Chondrocyte (in vitro differentiated cells): ENCODE results near the gene NKX2-3. TPM values are rescaled to one million over a fixed set of nuclear protein-coding genes. Genes with fewer than 3 reads are reported as not detected.

Experiments used
- DNase-seq: peaks from one replicate; pipeline ENCODE4 v3.0.0; 2021; ENCODE audit warnings: mixed read lengths, low spot score
- H3K27ac Mint-ChIP-seq: one replicate; pipeline ENCODE4 v1.8.0; 2021; ENCODE audit warnings: mild to moderate bottlenecking, moderate library complexity, mixed read lengths; ENCODE audit not compliant: unreplicated experiment
- H3K27me3 Mint-ChIP-seq: 2 replicates; pipeline ENCODE4 v1.8.0; 2021; ENCODE audit warnings: low read depth, mixed read lengths
- H3K36me3 Mint-ChIP-seq: 2 replicates; pipeline ENCODE4 v1.8.0; 2021; ENCODE audit warnings: low read depth, mixed read lengths
- H3K4me1 Mint-ChIP-seq: 2 replicates; pipeline ENCODE4 v1.8.0; 2021; ENCODE audit warnings: low read depth, mild to moderate bottlenecking, mixed read lengths
- H3K4me3 Mint-ChIP-seq: one replicate; pipeline ENCODE4 v1.8.0; 2021; ENCODE audit warnings: mild to moderate bottlenecking, moderate library complexity, mixed read lengths; ENCODE audit not compliant: unreplicated experiment
- H3K9me3 Mint-ChIP-seq: 2 replicates; pipeline ENCODE4 v1.8.0; 2021; ENCODE audit warnings: low read depth, mixed read lengths
- total RNA-seq: library from RNA; stranded (reverse); gene quantifications from 3 replicates; pipeline ENCODE4 v1.2.1, GENCODE V29; 2021
- TF ChIP-seq, protein P1 (sequence below): fragments of 200-600 bp; sonication (generic); IDR thresholded peaks from 2 replicates; pipeline ENCODE4 v1.5.0; 2021; ENCODE audit warnings: antibody characterized with exemption, mild to moderate bottlenecking, moderate library complexity

NKX2-3 gene
- total RNA-seq, 1 donor from 2014 or later: not detected

DNA sequence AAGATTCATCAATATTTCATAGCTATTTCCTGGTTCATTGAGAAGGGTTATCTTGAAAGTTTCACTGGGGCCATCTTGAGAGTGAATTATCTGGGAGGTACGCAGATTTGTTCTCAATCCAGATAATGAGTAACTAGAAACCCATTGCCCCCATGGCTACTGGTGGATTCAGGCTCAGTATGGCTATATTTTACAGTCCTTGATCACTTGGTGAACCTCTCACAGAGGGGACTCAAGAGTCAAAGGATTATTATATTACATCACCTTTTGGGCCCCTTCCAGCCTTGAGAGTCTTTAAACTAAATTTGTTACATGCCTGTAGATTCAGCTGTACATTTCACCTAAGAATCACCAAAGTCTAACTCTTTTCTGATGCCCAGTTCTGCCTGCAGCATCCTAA, 11.6 kb downstream of the NKX2-3 start:
- Mint-ChIP-seq H3K4me1 (no peaks in the 10 kb centered on the region), H3K36me3 (no peaks in the 10 kb centered on the region), H3K4me3 (no peak overlapping the region), H3K27ac (no peak overlapping the region), H3K9me3 (no peaks in the 10 kb centered on the region), H3K27me3 (peaks cover 83% of the 10 kb centered on the region)
- TF ChIP-seq, protein P1, sequence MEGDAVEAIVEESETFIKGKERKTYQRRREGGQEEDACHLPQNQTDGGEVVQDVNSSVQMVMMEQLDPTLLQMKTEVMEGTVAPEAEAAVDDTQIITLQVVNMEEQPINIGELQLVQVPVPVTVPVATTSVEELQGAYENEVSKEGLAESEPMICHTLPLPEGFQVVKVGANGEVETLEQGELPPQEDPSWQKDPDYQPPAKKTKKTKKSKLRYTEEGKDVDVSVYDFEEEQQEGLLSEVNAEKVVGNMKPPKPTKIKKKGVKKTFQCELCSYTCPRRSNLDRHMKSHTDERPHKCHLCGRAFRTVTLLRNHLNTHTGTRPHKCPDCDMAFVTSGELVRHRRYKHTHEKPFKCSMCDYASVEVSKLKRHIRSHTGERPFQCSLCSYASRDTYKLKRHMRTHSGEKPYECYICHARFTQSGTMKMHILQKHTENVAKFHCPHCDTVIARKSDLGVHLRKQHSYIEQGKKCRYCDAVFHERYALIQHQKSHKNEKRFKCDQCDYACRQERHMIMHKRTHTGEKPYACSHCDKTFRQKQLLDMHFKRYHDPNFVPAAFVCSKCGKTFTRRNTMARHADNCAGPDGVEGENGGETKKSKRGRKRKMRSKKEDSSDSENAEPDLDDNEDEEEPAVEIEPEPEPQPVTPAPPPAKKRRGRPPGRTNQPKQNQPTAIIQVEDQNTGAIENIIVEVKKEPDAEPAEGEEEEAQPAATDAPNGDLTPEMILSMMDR: no peak
- DNase-seq: no peak

GRCh38 chr10:99548041-99548530, 15.3 kb downstream of the NKX2-3 start:
- peaks cover 79% of the 10 kb centered on the region for H3K27me3 Mint-ChIP-seq
- no peaks in the 10 kb centered on the region for H3K9me3 Mint-ChIP-seq
- TF ChIP-seq, protein P1: peak; percentile 39
- no peaks in the 10 kb centered on the region for H3K4me1 Mint-ChIP-seq
- no peak for DNase-seq
- no peaks in the 10 kb centered on the region for H3K36me3 Mint-ChIP-seq
- H3K27ac Mint-ChIP-seq: no peak overlapping the region
- H3K4me3 Mint-ChIP-seq: no peak overlapping the region

- TF ChIP-seq, protein P1: no peak
- H3K27ac Mint-ChIP-seq: no peak overlapping the region
- no peak overlapping the region for H3K4me3 Mint-ChIP-seq
- DNase-seq: no peak
- peaks cover 76% of the 10 kb centered on the region for H3K27me3 Mint-ChIP-seq
- no peaks in the 10 kb centered on the region for H3K36me3 Mint-ChIP-seq
- no peaks in the 10 kb centered on the region for H3K9me3 Mint-ChIP-seq
- H3K4me1 Mint-ChIP-seq: no peaks in the 10 kb centered on the region
Observed at GRCh38 chr10:99551158-99551557, 18.4 kb downstream of the NKX2-3 start.

GRCh38 chr10:99551616-99552015, 18.9 kb downstream of the NKX2-3 start:
- Mint-ChIP-seq H3K36me3 (no peaks in the 10 kb centered on the region), H3K27ac (no peak overlapping the region), H3K27me3 (peaks cover 75% of the 10 kb centered on the region), H3K4me1 (no peaks in the 10 kb centered on the region), H3K4me3 (no peak overlapping the region), H3K9me3 (no peaks in the 10 kb centered on the region)
- TF ChIP-seq, protein P1: no peak
- DNase-seq: no peak

- Mint-ChIP-seq H3K9me3 (no peaks in the 10 kb centered on the region), H3K4me1 (no peaks in the 10 kb centered on the region), H3K27me3 (peaks cover 66% of the 10 kb centered on the region), H3K4me3 (no peak overlapping the region), H3K36me3 (no peaks in the 10 kb centered on the region), H3K27ac (no peak overlapping the region)
- TF ChIP-seq, protein P1: no peak
- no peak for DNase-seq
Observed at GRCh38 chr10:99555371-99555770, 22.6 kb downstream of the NKX2-3 start.
